A673 (cell line): ENCODE results near the gene ITCH. TPM values are rescaled to one million over a fixed set of nuclear protein-coding genes. Genes with fewer than 3 reads are reported as not detected.

Experiments
- BruUV-seq: library from RNA; stranded (reverse); fragments of 400-500 nt; replicated peaks from 2 replicates; lab custom pipeline; 2021; lab: Mats Ljungman, UMichigan
- CTCF ChIA-PET: fragments of 300-600 bp; sonication (Branson Sonifier 250); formaldehyde crosslinking; loops from one replicate; lab custom pipeline; 2022; ENCODE audit warnings: antibody characterized with exemption; lab: Charles Lee
- POLR2A ChIA-PET: fragments of 300-600 bp; sonication (Branson Sonifier 250); formaldehyde crosslinking; loops from one replicate; lab custom pipeline; 2022; ENCODE audit warnings: antibody characterized with exemption; ENCODE audit not compliant: low non-redundant PET; lab: Charles Lee
- DNase-seq: peaks from one replicate; pipeline ENCODE4 v3.0.0-alpha.2; 2015; ENCODE audit warnings: low spot score
- H3K27ac ChIP-seq: fragments of 200-600 bp; sonication (generic); 2 replicates; pipeline ENCODE4 v1.5.1; 2016; ENCODE audit warnings: mixed run types, low read depth, mild to moderate bottlenecking, mixed read lengths, antibody characterized with exemption, low read length; ENCODE audit not compliant: poor library complexity, severe bottlenecking
- H3K27me3 ChIP-seq: fragments of 200-600 bp; sonication (generic); replicated peaks from 2 replicates; pipeline ENCODE4 v1.6.1; 2017; ENCODE audit warnings: mixed run types, low read depth, mild to moderate bottlenecking, mixed read lengths, antibody characterized with exemption, low read length; ENCODE audit not compliant: insufficient read depth, poor library complexity
- H3K36me3 ChIP-seq: fragments of 200-600 bp; sonication (generic); 2 replicates; pipeline ENCODE4 v1.6.1; 2016; ENCODE audit warnings: mixed run types, mild to moderate bottlenecking, mixed read lengths, antibody characterized with exemption, low read length; ENCODE audit not compliant: insufficient read depth, poor library complexity, severe bottlenecking
- H3K4me1 ChIP-seq: fragments of 200-600 bp; sonication (generic); 2 replicates; pipeline ENCODE4 v1.6.1; 2017; ENCODE audit warnings: mixed run types, mild to moderate bottlenecking, mixed read lengths, antibody characterized with exemption, low read length; ENCODE audit not compliant: insufficient read depth, poor library complexity, severe bottlenecking
- H3K4me3 ChIP-seq: fragments of 200-600 bp; sonication (generic); 2 replicates; pipeline ENCODE4 v1.5.1; 2016; ENCODE audit warnings: low read depth, mixed run types, mild to moderate bottlenecking, mixed read lengths, low read length; ENCODE audit not compliant: poor library complexity, severe bottlenecking
- H3K9me3 ChIP-seq: fragments of 200-600 bp; sonication (generic); 2 replicates; pipeline ENCODE4 v1.6.1; 2016; ENCODE audit warnings: mixed run types, low read depth, mild to moderate bottlenecking, mixed read lengths, antibody characterized with exemption, low read length; ENCODE audit not compliant: poor library complexity, severe bottlenecking
- CTCF ChIP-seq: fragments of 300-800, 200-600 bp; sonication (generic); conservative IDR thresholded peaks from 2 replicates; pipeline ENCODE4 v1.5.1; 2017; ENCODE audit warnings: low read depth, mild to moderate bottlenecking, antibody characterized with exemption, low read length, moderate library complexity, mixed read lengths
- EZH2 ChIP-seq: fragments of 200-600 bp; sonication (generic); IDR thresholded peaks from 2 replicates; pipeline ENCODE4 v1.6.1; 2017; ENCODE audit warnings: borderline replicate concordance, low read depth, mild to moderate bottlenecking, mixed read lengths, antibody characterized with exemption, low read length; ENCODE audit not compliant: poor library complexity, severe bottlenecking
- intact Hi-C: fragments of 100-400 bp; cut with micrococcal nuclease; formaldehyde crosslinking; loops from one replicate; pipeline ENCODE4 v1.10.0; 2022; ENCODE audit not compliant: unreplicated experiment
- total RNA-seq: library from RNA; stranded (reverse); gene quantifications from 2 replicates; pipeline ENCODE4 v1.2.3, GENCODE V29; 2021

The ITCH gene
- total RNA-seq, 1 experiment from 2014 or later: 56.2 TPM

DNA sequence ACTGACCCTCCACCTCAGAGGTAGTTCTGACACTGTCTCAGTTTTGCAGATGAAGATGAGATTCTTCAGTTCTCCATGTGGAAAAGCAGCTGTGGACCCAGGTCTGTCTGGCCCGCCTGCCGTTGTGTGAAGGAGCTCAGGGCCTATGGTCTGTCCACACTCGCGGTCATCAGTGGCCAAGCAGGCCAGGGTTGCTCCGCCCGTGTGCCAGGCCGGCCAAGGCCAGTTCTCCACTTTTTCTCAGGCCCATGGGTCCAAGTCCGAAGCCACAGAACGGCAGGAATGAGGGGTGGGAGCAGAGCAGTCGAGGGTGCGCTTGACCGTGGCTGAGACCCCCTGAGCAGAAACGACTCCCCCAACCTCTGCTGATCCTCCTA, 186.8 kb downstream of the ITCH start:
- BruUV-seq: no TSS peak
- ChIA-PET POLR2A (no interaction called here), CTCF (no interaction called here)
- intact Hi-C loops: no loop called here
- DNase-seq: no peak
- Histone ChIP-seq H3K36me3 (no peaks in the 10 kb centered on the region), H3K4me3 (no peak overlapping the region), H3K9me3 (no peaks in the 10 kb centered on the region), H3K4me1 (no peaks in the 10 kb centered on the region), H3K27me3 (no peaks in the 10 kb centered on the region), H3K27ac (no peak overlapping the region)
- TF ChIP-seq EZH2 (no peak), CTCF (no peak)

- CTCF ChIA-PET: no interaction called here
- Histone ChIP-seq H3K9me3 (no peaks in the 10 kb centered on the region), H3K27ac (no peak overlapping the region), H3K4me1 (no peaks in the 10 kb centered on the region), H3K27me3 (no peaks in the 10 kb centered on the region), H3K4me3 (no peak overlapping the region), H3K36me3 (no peaks in the 10 kb centered on the region)
- intact Hi-C loops: no loop called here
- no TSS peak for BruUV-seq
- POLR2A ChIA-PET: no interaction called here
- DNase-seq: no peak
- TF ChIP-seq CTCF: no peak
- no peak for TF ChIP-seq EZH2
Observed at GRCh38 chr20:34552569-34552968, 189.5 kb downstream of the ITCH start.

GRCh38 chr20:34553366-34553867, 190.3 kb downstream of the ITCH start:
- no peaks in the 10 kb centered on the region for H3K36me3 ChIP-seq
- no peak overlapping the region for H3K4me3 ChIP-seq
- H3K27ac ChIP-seq: no peak overlapping the region
- H3K4me1 ChIP-seq: no peaks in the 10 kb centered on the region
- no TSS peak for BruUV-seq
- TF ChIP-seq CTCF (no peak), EZH2 (no peak)
- POLR2A ChIA-PET: no interaction called here
- no peak for DNase-seq
- no peaks in the 10 kb centered on the region for H3K9me3 ChIP-seq
- intact Hi-C loops: no loop called here
- CTCF ChIA-PET: no interaction called here
- no peaks in the 10 kb centered on the region for H3K27me3 ChIP-seq
